HFF-Myc (cell line): ENCODE results near the gene TBXT.

Source experiments
- DNase-seq: peaks from one replicate; pipeline ENCODE4 v3.0.0-alpha.2; 2011; ENCODE audit warnings: low read depth; ENCODE audit errors: extremely low read depth
- H3K4me3 ChIP-seq: replicated peaks from 2 replicates; pipeline ENCODE4 v1.5.1; 2011; ENCODE audit warnings: low read depth, mild to moderate bottlenecking, control low read depth, low read length
- TF ChIP-seq, protein P1 (sequence below): IDR thresholded peaks from 2 replicates; pipeline ENCODE4 v1.5.1; 2012; ENCODE audit warnings: mild to moderate bottlenecking, low read depth, low read length, control low read depth; ENCODE audit errors: missing control alignments

TBXT gene

DNA sequence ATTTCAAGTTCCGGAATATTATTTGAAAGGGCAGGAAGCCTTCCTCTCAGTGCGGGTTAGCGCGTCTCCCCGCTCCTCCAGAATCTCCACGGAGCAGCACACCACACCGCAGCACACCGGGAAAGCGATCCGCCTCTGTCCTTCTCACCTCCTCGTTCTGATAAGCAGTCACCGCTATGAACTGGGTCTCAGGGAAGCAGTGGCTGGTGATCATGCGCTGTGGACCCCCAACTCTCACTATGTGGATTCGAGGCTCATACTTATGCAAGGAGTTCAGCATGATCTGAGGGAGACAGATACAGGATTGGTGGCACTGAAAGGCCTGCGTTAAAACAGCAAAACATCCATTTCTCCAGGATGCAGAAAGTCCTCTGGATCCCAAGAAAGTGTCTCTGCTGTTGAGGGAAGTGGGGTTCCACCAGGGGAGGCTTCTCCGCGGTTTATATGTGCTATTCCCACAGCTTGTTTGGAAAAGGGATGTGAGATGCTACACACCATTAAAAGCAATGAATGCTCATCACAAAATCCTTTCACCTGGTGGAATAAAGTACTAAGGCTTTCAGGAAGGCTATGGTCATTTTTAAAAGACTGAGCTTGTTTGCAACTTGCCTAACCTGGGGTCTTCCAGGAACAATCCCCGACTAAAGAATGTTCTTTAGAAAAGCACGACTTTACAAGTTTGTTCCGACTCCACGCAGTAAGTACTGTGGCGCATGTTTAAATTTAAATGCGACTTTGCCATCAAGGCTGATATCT, 1.9 kb downstream of the TBXT start:
- TF ChIP-seq, protein P1, sequence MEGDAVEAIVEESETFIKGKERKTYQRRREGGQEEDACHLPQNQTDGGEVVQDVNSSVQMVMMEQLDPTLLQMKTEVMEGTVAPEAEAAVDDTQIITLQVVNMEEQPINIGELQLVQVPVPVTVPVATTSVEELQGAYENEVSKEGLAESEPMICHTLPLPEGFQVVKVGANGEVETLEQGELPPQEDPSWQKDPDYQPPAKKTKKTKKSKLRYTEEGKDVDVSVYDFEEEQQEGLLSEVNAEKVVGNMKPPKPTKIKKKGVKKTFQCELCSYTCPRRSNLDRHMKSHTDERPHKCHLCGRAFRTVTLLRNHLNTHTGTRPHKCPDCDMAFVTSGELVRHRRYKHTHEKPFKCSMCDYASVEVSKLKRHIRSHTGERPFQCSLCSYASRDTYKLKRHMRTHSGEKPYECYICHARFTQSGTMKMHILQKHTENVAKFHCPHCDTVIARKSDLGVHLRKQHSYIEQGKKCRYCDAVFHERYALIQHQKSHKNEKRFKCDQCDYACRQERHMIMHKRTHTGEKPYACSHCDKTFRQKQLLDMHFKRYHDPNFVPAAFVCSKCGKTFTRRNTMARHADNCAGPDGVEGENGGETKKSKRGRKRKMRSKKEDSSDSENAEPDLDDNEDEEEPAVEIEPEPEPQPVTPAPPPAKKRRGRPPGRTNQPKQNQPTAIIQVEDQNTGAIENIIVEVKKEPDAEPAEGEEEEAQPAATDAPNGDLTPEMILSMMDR: no peak
- DNase-seq: no peak
- H3K4me3 ChIP-seq: no peak overlapping the region

DNA sequence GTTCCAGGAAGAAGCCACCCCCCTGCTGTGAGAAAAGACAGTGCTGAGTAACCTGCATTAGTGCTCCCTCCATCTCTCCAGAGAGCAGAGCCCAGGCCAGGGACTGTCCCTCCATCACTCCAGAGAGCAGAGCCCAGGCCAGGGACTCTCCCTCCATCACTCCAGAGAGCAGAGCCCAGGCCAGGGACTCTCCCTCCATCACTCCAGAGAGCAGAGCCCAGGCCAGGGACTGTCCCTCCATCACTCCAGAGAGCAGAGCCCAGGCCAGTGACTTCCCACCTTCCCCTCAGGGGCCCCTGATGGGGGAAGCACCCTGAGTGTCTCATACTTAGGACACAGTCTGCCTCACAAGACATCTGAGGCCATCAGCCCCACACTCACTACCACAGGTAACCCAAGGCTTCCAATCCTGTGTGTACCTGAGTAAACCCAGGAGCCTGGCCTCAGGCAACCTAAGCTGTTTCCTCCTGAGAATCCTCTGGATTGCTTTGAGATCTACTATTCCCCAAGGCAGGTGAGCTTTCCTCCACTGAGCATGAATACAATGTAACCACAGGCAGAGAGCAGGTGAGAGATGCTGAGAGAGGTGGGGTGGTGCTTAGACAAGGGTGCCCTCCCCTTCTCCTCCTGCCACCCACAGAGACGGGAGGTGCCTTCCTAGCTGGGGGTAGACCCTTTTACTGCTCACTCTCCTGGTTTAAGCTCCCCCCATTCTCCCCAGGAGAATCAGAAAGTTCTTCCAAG, 4.9 kb downstream of the TBXT start:
- DNase-seq: no peak
- TF ChIP-seq, protein P1: no peak
- H3K4me3 ChIP-seq: no peak overlapping the region

DNA sequence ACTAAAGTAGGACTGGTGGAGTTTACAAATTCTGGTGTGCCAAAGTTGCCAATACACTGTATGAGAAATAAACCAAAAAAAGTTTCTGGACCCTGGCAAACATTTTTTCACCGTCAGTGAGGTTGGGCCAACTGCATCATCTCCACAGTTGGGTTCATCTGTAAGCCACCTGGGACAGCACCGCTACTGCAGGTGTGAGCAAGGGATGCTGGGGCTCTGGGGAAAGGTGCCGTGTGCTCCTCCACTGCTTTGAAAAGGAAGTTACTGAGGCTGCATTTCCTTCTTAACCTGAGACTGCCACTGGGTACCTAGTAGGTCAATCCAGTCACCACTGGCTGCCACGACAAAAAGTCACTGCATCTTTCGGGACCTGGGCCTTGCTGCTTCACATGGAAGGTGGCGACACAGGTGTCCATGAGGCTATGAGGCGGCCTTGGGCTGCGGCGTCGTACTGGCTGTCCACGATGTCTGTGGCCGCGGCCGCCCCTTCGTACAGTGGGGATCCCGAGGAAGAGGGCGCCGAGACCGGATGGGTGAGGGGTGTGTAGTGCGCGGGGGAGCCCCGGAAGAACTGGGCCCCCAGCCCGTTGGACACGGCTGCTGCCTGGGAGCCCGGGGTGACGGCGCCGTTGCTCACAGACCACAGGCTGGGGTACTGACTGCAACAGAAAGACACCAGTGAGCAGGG, 9.6 kb downstream of the TBXT start:
- no peak overlapping the region for H3K4me3 ChIP-seq
- DNase-seq: no peak
- TF ChIP-seq, protein P1: no peak

DNA sequence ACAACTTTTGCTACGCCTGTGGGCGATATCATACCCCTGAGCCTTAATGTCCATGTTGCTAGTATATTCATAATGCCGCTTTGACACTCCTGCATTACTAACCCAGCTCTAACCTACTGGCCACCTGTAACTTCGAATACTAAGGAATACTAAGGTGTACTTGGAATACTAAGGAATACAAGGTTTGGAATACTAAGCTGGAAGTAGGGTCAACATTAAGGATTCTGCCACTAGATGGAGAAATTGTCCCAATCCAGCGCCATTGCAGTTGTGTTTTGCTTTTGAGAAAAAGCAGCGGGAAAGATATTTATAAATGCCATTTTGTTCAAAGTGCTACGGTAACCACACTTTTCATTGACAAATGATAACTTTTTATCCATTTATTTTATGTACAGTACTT, 10.7 kb downstream of the TBXT start:
- no peak overlapping the region for H3K4me3 ChIP-seq
- no peak for DNase-seq
- TF ChIP-seq, protein P1: no peak

DNA sequence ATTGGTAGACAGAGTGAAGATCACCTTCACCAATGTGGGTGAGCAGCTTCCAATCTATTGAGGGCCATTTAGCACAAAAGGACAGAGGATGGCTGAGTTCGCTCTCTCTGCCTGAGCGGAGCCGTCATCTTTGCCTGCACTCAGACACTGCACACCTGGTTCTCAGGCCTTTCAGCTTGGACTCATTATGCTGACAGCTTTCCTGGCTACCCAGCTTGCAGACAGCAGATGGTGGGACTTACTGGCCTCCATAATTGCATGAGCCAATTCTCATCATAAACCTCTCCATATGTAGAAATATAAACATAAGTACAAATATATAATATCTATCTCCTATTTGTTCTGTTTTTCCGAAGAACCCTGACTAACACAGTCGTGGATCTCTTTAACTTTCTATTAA, 13.7 kb downstream of the TBXT start:
- DNase-seq: no peak
- H3K4me3 ChIP-seq: no peak overlapping the region
- TF ChIP-seq, protein P1: no peak

DNA sequence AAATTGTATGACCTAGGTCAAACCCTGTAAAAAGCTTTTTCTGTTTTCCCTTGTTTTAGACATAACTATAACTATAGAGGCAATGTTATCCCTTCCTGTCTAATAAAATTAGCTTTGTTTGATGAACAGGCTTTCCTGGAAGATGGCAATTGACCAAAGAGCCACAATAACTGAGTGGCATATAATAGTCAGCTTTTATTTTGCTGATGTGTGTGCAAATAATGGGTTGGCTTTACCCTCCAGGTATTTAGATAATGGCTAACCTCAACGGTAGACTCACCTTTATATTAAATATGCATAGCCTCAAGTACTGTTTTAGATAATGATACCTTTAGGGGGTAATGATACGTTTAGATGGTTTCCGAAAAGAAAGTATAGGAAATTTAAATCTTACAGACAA, 15.0 kb downstream of the TBXT start:
- TF ChIP-seq, protein P1: no peak
- no peak overlapping the region for H3K4me3 ChIP-seq
- no peak for DNase-seq
